ENCODE measurements around the gene SLC5A9. TPM values are rescaled to one million over a fixed set of nuclear protein-coding genes. Genes with fewer than 3 reads are reported as not detected.

The SLC5A9 gene
- total RNA-seq, 1 experiment from 2014 or later = not detected

DNA sequence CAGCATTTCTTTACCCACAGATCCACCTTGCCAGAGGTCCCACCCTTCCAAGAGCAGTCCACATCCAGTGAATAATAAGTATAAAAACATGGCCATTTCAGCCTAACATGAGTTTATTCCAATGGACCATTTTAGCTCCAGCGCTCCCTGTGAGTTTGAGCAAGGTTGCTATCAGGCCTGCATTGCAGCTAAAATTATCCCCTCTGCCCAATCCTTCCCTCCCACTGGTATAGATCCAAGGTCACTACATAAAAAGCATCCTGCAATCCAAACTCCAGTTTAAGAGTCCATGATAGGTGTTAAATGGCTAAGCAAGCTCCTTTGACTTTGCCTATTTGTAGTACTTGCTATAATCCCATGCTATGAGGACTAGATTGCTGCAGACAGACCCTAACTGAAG, 35.6 kb downstream of the SLC5A9 start:
- intact Hi-C loops (cut with micrococcal nuclease) = no loop called here

More for the DNA sequence above, 35.6 kb downstream of the SLC5A9 start:
- no peak for ATAC-seq
- RAD21 ChIA-PET (ENCODE audit: low non-redundant PET in 1 of 2, low total read pairs in 2 of 2, uncharacterized antibody in 2 of 2, unreplicated experiment in 2 of 2) = no interaction called here
- CTCF ChIA-PET = no interaction called here
- Histone ChIP-seq H3K9me2 (ENCODE audit: insufficient read depth) (no peaks in the 10 kb centered on the region), H3K9ac (ENCODE audit: low read length) (no peak overlapping the region), H3K4me2 (ENCODE audit: low read length) (no peak overlapping the region), H3K27ac (ENCODE audit: low read depth, low read length) (no peak overlapping the region), H3K27me3 (ENCODE audit: insufficient read depth, low read length) (no peaks in the 10 kb centered on the region), H3K9me3 (ENCODE audit: control insufficient read depth in 1 of 2, insufficient read depth in 1 of 2, low read depth in 1 of 2, low read length in 2 of 2) (no peaks in the 10 kb centered on the region), H3K36me3 (ENCODE audit: control insufficient read depth in 1 of 2, insufficient read depth in 2 of 2, low read length in 2 of 2) (no peaks in the 10 kb centered on the region), H3K79me2 (ENCODE audit: insufficient read depth, low read length) (no peaks in the 10 kb centered on the region), H3K4me3 (replicated peaks in 1 of 2; ENCODE audit: low read depth in 1 of 2, low read length in 2 of 2) (no peak overlapping the region), H3K4me1 (ENCODE audit: control insufficient read depth in 1 of 2, insufficient read depth in 2 of 2, low read length in 2 of 2) (no peaks in the 10 kb centered on the region), H2AFZ (ENCODE audit: low read depth, low read length, poor library complexity, severe bottlenecking) (no peak overlapping the region), H4K20me1 (ENCODE audit: insufficient read depth) (no peaks in the 10 kb centered on the region)
- POLR2A ChIA-PET = no interaction called here
- TF ChIP-seq CBX3 (IDR thresholded peaks at IDR 0.05; ENCODE audit: low read depth) (no peak), ZFX (IDR thresholded peaks at IDR 0.05) (no peak), POLR2AphosphoS5 (IDR thresholded peaks at IDR 0.05; ENCODE audit: low read depth, low read length) (no peak), ZBTB33 (IDR thresholded peaks at IDR 0.05; ENCODE audit: extremely low read depth, insufficient replicate concordance, low read length) (no peak), EZH2phosphoT487 (IDR thresholded peaks at IDR 0.05; ENCODE audit: borderline replicate concordance) (no peak), EZH2 (IDR thresholded peaks at IDR 0.05) (no peak), YY1 (IDR thresholded peaks at IDR 0.05; ENCODE audit: extremely low read depth, insufficient replicate concordance, low read depth, low read length) (no peak), RAD21 (IDR thresholded peaks at IDR 0.05; ENCODE audit: low read depth) (no peak), TCF7L2 (IDR thresholded peaks at IDR 0.05; ENCODE audit: borderline replicate concordance, extremely low read depth, insufficient read depth, insufficient read length) (no peak), JUND (IDR thresholded peaks at IDR 0.05) (no peak)
- TF ChIP-seq, protein P1, sequence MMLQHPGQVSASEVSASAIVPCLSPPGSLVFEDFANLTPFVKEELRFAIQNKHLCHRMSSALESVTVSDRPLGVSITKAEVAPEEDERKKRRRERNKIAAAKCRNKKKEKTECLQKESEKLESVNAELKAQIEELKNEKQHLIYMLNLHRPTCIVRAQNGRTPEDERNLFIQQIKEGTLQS (IDR thresholded peaks at IDR 0.05) = no peak
- DNase-seq (ENCODE audit: low read depth, low spot score) = no peak
- no TSS peak for BruUV-seq (replicated peaks)

Measured in HCT116 (cell line).